Medulla oblongata (tissue), 1 donor: ENCODE results near the gene RALY.
"Not testable (repeated sequence)": the region's sequence is repeated elsewhere in the genome, so short reads cannot be mapped to it uniquely, and the experiment has no call there.

Experiments used
- DNase-seq: peaks from one replicate; pipeline ENCODE4 v3.0.0-alpha.2; 2015; ENCODE audit errors: extremely low spot score

The RALY gene

GRCh38 chr20:34133365-34133860 lies 139.7 kb downstream of the RALY start:
- not testable (repeated sequence) for DNase-seq
